Measurements from ENCODE around the gene ALOX15. TPM values are rescaled to one million over a fixed set of nuclear protein-coding genes. Genes with fewer than 3 reads are reported as not detected.

Gene ALOX15
- total and polyA plus RNA-seq, 9 of the 15 experiments (the other 6 are each of a cell fraction or from before 2014, with no cell fraction given), result not detected

- TF ChIP-seq TCF7L2 (IDR thresholded peaks at IDR 0.05; ENCODE audit: low read depth, low read length) (no peak), SNIP1 (IDR thresholded peaks at IDR 0.05; ENCODE audit: low read depth) (no peak), ARID2 (IDR thresholded peaks at IDR 0.05) (no peak), ZNF318 (IDR thresholded peaks at IDR 0.05; ENCODE audit: borderline replicate concordance in 1 of 2, low read depth in 1 of 2) (no peak), ZFX (CRISPR knock-in tag; IDR thresholded peaks at IDR 0.05) (no peak), NONO (IDR thresholded peaks at IDR 0.05; ENCODE audit: low read depth in 2 of 2, low read length in 1 of 2) (no peak), MNT (conservative IDR thresholded peaks at IDR 0.05) (no peak), MAX (CRISPR knock-in tag; IDR thresholded peaks at IDR 0.05) (no peak), ZNF79 (CRISPR knock-in tag; IDR thresholded peaks at IDR 0.05; ENCODE audit: low read depth) (no peak)
Observed at GRCh38 chr17:4676791-4677190, 35.3 kb upstream of the ALOX15 start (continued).

Measured in K562 (cell line).